Vagina (tissue), 2 donors: ENCODE results near the gene UQCRHL.

Experiments used
- POLR2A ChIP-seq, 2 donors: fragments of 450-650 bp; IDR thresholded peaks; one replicate each; pipeline ENCODE4 v1.6.1; 2017; ENCODE audit warnings: antibody characterized with exemption in 2 of 2, mild to moderate bottlenecking in 2 of 2, moderate library complexity in 2 of 2
- POLR2AphosphoS5 ChIP-seq, 2 donors: sonication (generic); formaldehyde crosslinking; IDR thresholded peaks; one replicate each; pipeline ENCODE4 v1.9.0; 2017; ENCODE audit warnings: antibody characterized with exemption in 2 of 2, mild to moderate bottlenecking in 2 of 2, low read depth in 1 of 2; ENCODE audit not compliant: insufficient read depth in 1 of 2
- TF ChIP-seq, protein P1 (sequence below), 3 experiments: fragments of 450-650 bp in 2 of 3; fragments of 200-600 bp in 1 of 3; sonication (generic) in 1 of 3; IDR thresholded peaks; one replicate each; pipeline ENCODE4 v1.5.1; 2017 to 2019; ENCODE audit warnings: antibody characterized with exemption in 3 of 3, mild to moderate bottlenecking in 2 of 3, moderate library complexity in 2 of 3

DNA sequence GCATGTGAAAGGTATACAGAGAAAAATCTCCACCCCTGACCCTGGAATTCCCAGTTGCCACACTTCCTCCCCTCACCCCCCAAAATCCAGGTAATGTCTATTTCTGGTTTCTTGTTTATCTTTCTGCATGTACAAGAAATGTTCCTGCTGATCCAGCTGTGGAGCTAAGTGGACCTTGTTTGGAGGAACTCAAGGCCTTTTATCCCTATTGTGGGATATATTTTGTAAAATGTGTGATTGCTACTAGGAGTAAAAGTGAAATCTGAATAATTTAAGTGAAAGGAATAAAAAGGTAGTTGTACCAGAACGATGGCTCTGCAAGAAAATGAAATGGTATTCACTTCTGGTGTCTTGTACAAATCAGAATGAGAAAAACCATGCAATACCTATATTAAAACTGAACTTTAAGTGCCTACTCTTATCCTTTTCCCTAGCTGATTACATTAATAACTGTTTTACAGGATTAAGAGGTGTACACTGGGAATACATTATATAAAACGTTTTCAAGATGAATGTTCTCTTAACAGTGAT is 43.1 kb upstream of the UQCRHL start:
- TF ChIP-seq, protein P1, sequence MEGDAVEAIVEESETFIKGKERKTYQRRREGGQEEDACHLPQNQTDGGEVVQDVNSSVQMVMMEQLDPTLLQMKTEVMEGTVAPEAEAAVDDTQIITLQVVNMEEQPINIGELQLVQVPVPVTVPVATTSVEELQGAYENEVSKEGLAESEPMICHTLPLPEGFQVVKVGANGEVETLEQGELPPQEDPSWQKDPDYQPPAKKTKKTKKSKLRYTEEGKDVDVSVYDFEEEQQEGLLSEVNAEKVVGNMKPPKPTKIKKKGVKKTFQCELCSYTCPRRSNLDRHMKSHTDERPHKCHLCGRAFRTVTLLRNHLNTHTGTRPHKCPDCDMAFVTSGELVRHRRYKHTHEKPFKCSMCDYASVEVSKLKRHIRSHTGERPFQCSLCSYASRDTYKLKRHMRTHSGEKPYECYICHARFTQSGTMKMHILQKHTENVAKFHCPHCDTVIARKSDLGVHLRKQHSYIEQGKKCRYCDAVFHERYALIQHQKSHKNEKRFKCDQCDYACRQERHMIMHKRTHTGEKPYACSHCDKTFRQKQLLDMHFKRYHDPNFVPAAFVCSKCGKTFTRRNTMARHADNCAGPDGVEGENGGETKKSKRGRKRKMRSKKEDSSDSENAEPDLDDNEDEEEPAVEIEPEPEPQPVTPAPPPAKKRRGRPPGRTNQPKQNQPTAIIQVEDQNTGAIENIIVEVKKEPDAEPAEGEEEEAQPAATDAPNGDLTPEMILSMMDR (IDR thresholded peaks at IDR 0.05) = no peak
- TF ChIP-seq POLR2A (IDR thresholded peaks at IDR 0.05) (no peak), POLR2AphosphoS5 (IDR thresholded peaks at IDR 0.05; ENCODE audit: insufficient read depth in 1 of 2, low read depth in 1 of 2) (no peak)
